CD4-positive, alpha-beta T cell treated with Interleukin-12 subunit alpha and Interleukin-12 subunit beta, for 1 hour (primary cell): ENCODE results near the gene GOLGA8M.
"Not testable (repeated sequence)": the region's sequence is repeated elsewhere in the genome, so short reads cannot be mapped to it uniquely, and the experiment has no call there.

Source experiments
- DNase-seq: peaks from one replicate; pipeline ENCODE4 v3.0.0-alpha.2; 2020

Gene GOLGA8M

GRCh38 chr15:28660750-28661149 lies 51.5 kb downstream of the GOLGA8M start:
- not testable (repeated sequence) for DNase-seq

GRCh38 chr15:28656018-28656360 lies 56.2 kb downstream of the GOLGA8M start:
- DNase-seq, result not testable (repeated sequence)

- DNase-seq, result not testable (repeated sequence)
These were observed 56.7 kb downstream of the GOLGA8M start for GRCh38 chr15:28655329-28656017.

- DNase-seq, result not testable (repeated sequence)
These were observed 58.0 kb downstream of the GOLGA8M start for GRCh38 chr15:28654194-28654593.

- DNase-seq, result not testable (repeated sequence)
These were observed 59.7 kb downstream of the GOLGA8M start for GRCh38 chr15:28652538-28652937.
